HG02759 (cell line): ENCODE measurements around the gene CHD9.

Experiments used
- ATAC-seq: cut with Tn5 transposase; IDR thresholded peaks from one replicate; pipeline ENCODE4 v1.9.1; 2021; ENCODE audit warnings: mild to moderate bottlenecking, moderate library complexity; ENCODE audit not compliant: unreplicated experiment

Gene CHD9

GRCh38 chr16:53093162-53093744 lies 38.5 kb downstream of the CHD9 start:
- no peak for ATAC-seq

DNA sequence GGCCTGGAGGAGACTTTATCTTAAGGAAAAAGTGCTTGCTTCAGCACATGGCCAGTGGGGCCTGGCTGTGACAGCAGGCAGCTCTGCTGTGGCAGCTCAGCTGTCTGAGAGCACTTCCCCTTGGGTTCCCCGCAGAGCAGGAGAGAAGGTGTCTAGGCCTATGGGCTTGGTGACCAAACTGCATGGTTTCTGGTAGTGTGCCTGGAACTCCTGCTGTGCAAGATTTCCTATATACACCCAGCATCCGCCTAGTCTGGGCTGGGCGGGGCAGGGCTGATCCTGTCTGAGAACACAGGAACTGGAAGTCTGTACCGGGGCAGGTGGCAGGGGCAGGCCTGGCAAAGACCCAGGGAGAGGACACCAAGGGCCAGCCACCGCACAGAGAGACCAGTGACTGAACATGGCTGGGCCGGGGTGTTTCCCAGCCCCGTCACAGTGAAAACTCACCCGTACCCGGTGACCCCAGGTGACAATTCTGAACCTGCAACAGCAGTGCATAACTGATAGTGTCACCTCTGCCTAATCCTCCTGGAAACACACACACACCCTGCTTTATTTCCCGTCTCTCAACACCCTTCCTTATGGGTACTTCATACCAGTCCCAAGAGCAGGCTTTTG lies 39.3 kb downstream of the CHD9 start:
- ATAC-seq: peak; percentile 43

GRCh38 chr16:53097190-53097589 lies 42.4 kb downstream of the CHD9 start:
- ATAC-seq: no peak

DNA sequence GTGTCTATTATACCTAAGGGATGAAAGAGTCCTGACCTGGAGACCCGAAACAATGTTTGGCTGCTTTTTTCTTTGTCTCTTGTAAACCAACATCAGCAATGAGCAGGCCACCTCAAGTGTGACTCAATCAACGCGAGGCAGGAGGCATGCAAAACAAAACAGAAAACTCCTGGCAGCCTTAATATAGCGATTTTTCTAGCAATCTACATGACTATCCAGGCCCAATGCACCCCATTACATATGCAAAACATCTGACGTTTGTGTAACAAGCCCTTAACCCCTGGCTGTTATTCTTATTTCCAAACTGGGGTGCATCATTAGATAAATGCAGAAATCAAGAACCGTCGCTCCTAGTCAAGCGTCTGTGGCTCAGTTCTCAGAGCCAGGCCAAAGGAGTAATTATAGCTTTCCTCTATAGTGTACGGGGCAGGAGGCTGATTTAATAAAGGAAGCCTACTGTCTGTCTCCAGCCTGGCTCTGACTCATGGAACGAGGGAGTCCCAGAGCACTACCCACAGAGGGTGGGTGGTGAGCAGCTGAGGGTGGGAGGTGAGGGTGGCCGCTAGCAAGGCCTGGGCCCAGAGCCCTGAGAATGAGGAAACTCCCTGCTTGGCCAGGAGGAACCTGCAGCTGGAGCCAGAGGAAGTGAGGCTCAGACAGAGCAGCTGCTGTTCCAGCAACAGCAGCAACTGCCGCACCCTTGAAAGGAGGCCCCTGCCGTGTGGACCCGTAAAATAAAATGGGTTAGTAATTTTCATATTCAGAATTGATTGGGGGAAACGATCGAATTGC lies 43.9 kb downstream of the CHD9 start:
- peak; percentile 72 for ATAC-seq

DNA sequence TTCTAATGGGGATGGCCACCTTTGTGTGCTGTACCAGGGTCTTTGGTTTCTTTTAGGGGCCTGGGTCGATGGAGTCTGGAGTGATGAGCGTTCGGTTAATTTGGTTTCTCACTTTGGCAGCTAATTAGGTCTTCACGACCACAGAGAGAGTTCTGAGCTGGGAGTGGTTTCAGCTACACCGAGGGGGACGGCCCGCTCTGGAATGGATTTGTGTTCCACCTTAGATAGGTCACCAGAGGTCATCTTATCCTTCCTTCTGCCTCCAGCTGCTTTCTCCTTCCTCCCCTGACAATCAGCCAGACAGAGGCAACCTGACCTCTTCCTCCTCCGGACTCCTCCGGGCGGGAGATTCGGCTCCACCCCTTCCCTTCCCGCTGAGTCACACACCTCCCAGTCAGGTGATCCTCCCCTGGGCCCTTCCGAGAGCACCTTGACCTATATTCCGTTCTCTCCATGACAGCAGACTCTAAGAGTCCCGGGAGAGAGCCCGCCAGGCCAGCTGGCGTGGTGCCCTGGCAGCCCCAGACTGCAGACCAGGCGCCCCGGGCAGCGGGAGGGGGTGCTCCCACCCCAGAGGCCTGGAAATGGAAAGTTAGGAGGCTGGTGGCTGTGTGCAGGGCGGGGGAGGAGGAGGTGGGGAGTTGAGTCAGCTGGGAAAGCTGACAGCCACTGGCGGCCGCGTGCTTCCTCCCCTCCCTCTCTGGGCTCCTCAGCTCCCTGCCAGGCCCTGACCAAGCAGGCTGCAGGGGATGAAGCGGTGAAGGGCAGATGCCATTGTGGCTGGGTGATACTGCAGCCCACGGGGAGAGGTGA lies 44.7 kb downstream of the CHD9 start:
- ATAC-seq: peak; percentile 56

GRCh38 chr16:53100131-53100748 lies 45.4 kb downstream of the CHD9 start:
- ATAC-seq: no peak

DNA sequence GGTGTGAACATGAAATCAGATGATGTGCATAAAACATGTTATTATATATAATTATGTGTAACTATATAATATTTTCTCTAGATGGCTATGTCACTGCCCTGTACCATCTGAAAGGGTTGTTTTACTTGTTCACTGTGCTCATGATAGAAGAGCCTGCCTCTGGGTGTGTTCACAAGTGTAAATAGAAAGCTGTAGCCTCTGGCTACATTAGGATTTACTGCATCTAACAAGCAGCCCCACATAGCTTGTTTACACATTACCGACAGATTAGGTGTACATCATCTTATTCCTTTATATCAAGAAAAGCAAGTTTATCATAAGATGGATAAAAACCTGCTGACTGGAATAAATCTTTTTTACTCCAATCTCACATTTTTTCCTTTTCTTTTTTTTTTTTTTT lies 46.1 kb downstream of the CHD9 start:
- ATAC-seq: no peak

DNA sequence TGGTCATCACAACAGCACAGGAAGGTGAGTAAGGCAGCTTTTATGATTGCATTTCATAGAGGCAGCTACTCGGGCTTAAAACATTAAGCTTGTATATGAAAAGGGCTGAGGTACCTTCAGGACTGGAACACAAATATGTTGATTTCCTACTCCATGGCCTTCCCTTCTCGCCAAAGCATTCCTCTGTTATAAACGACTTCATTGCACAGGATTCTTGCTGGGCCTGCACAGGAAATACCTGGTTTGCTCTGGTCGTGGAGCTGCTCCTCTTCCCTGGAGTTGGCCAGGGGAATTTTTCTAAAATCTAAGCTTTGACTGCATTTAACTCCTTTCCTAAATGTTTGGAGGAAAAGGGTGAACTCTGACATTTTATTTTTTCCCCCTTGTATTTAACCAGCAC lies 49.0 kb downstream of the CHD9 start:
- ATAC-seq: no peak

GRCh38 chr16:53105565-53105964 lies 50.8 kb downstream of the CHD9 start:
- no peak for ATAC-seq

DNA sequence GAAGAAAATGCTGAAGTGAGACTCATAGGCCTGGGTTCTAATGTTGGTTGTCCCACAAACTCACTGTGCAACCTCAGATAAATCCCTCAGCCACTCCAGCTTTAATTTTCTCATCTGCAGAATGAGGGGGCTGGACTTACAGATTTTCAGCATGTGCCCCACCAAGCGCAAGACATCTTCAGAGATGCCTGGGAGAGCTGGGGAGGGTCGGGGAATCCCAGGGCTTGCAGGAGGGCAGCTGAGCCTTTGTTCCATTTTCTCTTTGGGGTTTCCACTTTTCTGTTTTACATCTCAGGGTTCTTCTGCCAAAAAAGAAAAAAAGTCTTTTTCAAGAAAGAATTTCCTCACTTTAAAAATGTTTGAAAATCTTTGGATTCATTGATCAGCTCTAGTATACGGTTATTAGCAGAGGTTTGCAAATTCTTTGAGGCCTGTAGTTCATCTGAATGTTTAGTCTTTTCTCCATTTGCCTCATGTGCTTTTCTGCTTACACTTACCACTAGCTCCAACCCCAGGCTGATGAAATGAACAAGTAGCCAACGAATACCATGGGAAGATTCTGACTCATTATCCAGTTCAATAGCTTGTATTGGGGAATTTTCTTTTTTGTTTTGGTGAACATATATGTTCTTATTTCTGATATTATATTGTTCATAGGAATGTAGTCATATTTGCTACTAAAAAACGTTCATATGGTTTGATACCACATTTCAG lies 56.4 kb downstream of the CHD9 start:
- peak; percentile 57 for ATAC-seq

DNA sequence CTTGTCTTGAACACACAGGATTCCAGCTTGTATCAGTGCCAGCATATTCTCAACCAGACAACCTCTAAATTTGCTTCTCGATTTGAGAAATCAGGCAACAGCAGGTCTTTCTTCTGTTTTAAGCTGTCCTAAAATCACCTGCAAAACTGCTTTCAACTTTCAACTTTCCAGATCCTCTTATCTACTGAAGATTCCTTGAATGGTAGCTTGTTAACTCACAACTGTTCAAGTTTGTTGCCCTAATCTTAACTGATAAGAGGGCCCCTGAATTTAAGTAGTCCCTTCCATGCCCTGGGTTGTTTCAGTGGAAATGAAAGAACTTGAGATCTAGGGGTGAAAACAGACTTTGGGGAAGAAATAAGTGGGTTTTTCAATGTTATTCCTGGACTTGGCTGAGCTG lies 57.2 kb downstream of the CHD9 start:
- peak; percentile 7 for ATAC-seq

DNA sequence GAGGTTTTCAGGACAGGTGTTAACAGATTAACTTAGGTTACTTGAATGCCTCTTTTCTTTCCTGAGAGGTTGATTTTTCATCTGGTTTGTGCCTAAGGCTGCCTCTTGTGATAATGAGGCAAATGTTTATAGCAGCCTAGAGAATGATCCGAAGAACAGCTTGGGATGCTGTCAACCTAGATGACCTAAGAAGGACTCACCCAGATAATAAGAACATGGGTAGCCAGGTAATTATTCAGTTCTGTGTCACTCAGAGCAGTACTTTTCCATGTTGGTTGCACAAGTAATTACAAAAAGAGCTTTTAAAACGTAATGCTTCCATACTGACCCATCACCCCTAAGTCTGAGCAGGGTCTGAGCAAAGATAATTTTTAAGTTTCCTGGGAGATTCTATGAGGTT lies 60.3 kb downstream of the CHD9 start:
- ATAC-seq: no peak

DNA sequence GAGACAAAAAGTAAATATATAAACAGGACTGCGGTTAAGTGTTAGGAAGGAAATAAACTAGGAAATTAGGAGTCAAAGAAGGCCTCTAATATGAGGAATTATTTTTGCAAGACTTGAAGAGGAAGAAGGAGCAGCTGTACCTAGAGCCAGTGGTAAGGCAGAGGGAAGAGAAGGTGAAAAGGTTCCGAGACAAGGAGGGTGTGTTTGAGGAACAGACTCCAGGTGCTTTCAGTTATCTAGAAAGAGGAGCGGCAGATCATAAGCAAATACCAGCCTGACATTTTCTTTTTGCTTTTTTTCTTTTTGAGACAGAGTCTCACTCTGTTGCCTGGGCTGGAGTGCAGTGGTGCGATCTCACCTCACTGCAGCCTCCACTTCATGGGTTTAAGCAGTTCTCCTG lies 61.0 kb downstream of the CHD9 start:
- no peak for ATAC-seq

DNA sequence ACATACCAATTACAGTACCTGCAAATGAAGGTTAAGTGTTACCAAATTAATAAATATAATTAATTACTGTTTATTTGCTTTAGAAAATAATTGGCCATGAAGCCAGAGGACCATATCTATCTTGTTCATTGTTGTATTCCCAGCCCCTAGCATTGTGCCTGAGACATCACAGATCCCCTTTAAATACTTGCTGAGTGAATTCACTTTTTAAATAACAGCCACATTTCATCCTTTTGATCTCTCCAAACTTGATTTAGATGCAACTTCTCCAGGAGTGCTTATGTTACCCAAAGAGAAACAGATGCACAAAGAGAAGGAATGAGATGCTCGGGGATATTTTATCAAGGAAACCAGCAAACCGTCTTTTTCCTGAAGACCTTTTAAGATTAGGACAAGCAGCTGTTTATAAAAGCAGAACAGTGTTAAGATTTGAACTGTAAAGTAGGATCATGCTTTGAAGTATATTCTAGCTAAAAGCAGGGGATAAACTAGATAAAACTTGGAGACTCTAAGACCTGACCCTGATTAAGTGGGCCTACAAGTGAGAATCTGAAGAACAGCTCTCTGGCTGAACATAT lies 66.3 kb downstream of the CHD9 start:
- no peak for ATAC-seq

GRCh38 chr16:53121661-53122060 lies 66.9 kb downstream of the CHD9 start:
- no peak for ATAC-seq

DNA sequence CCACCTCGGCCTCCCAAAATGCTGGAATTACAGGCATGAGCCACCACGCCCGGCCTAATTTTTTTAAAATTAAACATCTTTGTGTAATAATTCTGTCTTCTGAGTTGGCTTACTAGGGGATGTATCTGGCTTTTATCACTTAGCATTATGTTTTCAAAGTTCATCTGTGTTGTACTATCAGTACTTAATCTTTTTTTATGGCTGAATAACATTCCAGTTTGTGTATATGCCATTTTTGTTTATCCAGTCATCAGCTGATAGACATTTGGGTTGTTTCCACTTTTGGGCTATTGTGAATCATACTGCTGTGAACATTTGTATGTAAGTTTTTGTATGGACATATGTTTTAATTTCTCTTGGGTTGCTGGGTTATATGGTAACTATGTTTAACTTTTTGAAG lies 69.0 kb downstream of the CHD9 start:
- no peak for ATAC-seq

DNA sequence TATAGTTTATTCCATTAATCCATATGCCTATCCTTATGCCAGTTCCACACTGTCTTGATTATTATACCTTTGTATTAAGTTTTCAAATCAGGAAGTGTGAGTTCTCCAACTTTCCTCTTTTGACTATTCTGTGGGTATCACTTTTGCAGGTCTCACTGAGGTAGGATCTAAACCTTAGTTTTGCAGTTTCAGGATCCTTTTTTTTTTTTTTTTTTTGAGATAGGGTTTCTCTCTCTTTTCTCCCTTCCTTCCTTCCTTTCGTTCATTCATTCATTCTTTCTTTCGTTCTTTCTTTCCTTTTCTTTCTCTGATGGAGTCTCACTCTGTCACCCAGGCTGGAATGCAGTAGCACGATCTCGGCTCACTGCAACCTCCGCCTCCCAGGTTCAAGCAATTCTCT lies 71.6 kb downstream of the CHD9 start:
- ATAC-seq: no peak

DNA sequence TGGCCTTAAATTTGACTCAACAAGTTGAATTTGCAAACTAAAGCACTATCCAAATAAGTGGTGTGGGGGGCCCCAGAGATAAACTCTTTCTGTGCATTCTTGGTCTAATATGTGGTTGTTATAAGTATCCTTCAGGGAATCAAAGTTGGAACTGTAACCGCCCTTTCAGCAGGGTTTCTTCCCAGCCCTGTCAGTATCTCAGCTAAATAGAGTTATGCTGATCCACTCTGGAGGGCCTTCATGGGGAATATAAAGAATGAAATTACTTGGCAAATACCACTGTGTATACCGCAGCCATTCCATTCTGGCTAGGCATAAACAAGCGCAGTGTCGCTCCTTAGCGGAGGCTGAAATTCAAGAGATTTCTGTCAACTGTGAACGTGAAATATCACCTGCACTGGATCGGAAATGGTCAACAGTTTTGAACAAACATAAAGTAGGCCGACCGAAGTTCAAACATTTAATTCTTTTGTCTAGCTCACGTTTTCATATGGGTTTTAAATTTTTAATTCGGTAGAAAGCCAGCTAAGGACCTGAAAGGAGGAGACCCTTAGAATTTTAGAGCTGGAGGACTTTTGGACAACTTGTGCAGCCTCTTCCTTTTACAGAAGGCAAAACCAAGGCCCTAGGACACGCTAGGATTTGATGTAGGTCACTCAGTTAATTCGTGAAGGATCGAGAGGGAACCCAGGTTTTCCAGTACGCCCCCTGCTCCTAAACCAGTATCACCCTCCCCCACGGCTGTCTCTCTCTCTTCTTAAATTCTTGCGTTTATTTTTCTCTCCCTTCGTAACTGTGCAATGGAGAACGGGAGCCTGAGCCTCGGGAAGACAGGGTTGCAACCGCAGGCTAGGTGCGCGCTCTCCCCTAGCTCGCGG lies 74.7 kb downstream of the CHD9 start:
- ATAC-seq: no peak
